Measurements from ENCODE around the gene KLK15.

Gene KLK15

DNA sequence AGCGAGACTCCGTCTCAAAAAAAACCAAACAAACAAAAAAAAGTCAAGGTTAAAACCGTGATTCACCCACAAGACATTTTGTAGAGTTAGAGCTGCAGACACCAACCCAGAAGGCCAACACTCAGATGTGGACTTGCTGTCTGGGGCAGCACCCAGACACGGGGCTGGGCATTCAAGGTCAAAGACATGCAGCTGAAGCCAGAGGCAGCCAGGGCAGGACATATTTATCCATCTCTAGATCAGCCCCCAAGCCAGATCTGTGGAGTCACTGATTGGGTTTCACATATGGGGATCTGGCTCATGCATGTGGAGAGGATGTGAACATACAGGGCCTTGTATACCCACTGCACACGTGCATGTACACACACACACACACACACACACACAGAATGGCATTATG lies 3.6 kb downstream of the KLK15 start:
- Histone ChIP-seq H3K4me1 (ENCODE audit: insufficient read depth, low read length, severe bottlenecking) (no peaks in the 10 kb centered on the region), H3K9ac (ENCODE audit: low read length) (no peak overlapping the region)

DNA sequence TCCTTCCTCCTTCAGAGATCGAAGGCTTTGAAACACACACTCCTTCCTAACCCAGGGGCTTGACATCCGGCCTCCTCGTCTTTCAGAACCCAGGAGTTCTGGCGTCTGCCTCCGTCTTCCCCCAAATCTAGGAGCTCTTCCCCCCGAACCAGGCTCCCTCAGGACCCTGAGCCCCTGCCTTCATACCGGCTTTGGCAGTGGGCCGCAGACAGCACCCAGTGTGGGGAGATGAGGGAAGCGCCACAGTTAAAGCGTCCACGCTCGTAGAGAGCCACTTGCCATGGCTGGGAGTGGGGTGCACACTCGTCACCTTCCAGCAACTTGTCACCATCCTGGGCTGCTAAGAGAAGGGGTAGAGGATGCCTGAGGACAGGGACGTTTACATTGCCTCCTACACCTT lies 5.9 kb downstream of the KLK15 start:
- H3K27me3 ChIP-seq (ENCODE audit: insufficient read depth, low read length) = no peaks in the 10 kb centered on the region
- H3K27ac ChIP-seq (ENCODE audit: low read depth, low read length, poor library complexity, severe bottlenecking) = no peak overlapping the region
- TF ChIP-seq EZH2 (IDR thresholded peaks at IDR 0.05; ENCODE audit: borderline replicate concordance, low read length) (no peak), CTCF (IDR thresholded peaks at IDR 0.05; ENCODE audit: low read length) (no peak)
- H3K79me2 ChIP-seq (ENCODE audit: insufficient read depth, low read length) = no peaks in the 10 kb centered on the region
- H3F3A ChIP-seq (ENCODE audit: insufficient read depth, low read length) = no peaks in the 10 kb centered on the region
- no peaks in the 10 kb centered on the region for H3K36me3 ChIP-seq (ENCODE audit: insufficient read depth, low read length)
- H3K4me1 ChIP-seq (ENCODE audit: insufficient read depth, low read length, severe bottlenecking) = no peaks in the 10 kb centered on the region
- H3K4me2 ChIP-seq (ENCODE audit: low read length) = no peak overlapping the region
- H3K9me2 ChIP-seq (ENCODE audit: low read depth, low read length) = no peaks in the 10 kb centered on the region
- H2AFZ ChIP-seq (ENCODE audit: low read length) = no peak overlapping the region
- H3K9me3 ChIP-seq (ENCODE audit: low read length) = no peaks in the 10 kb centered on the region
- H3K4me3 ChIP-seq (ENCODE audit: low read depth, low read length, poor library complexity, severe bottlenecking) = no peak overlapping the region
- no peaks in the 10 kb centered on the region for H4K20me1 ChIP-seq (ENCODE audit: insufficient read depth, low read length)
- H3K9ac ChIP-seq (ENCODE audit: low read length) = no peak overlapping the region

More for the DNA sequence above, 3.6 kb downstream of the KLK15 start:
- Histone ChIP-seq H2AFZ (ENCODE audit: low read length) (no peak overlapping the region), H3K4me2 (ENCODE audit: low read length) (no peak overlapping the region), H3K9me3 (ENCODE audit: low read length) (no peaks in the 10 kb centered on the region), H3K36me3 (ENCODE audit: insufficient read depth, low read length) (no peaks in the 10 kb centered on the region), H3K4me3 (ENCODE audit: low read depth, low read length, poor library complexity, severe bottlenecking) (no peak overlapping the region), H3K27ac (ENCODE audit: low read depth, low read length, poor library complexity, severe bottlenecking) (no peak overlapping the region), H3K9me2 (ENCODE audit: low read depth, low read length) (no peaks in the 10 kb centered on the region), H4K20me1 (ENCODE audit: insufficient read depth, low read length) (no peaks in the 10 kb centered on the region), H3K27me3 (ENCODE audit: insufficient read depth, low read length) (peaks cover under 1% of the 10 kb centered on the region; the same call in 1 of the 2 replicates), H3F3A (ENCODE audit: insufficient read depth, low read length) (no peaks in the 10 kb centered on the region), H3K79me2 (ENCODE audit: insufficient read depth, low read length) (no peaks in the 10 kb centered on the region)
- TF ChIP-seq EZH2 (IDR thresholded peaks at IDR 0.05; ENCODE audit: borderline replicate concordance, low read length) (no peak), CTCF (IDR thresholded peaks at IDR 0.05; ENCODE audit: low read length) (no peak)

DNA sequence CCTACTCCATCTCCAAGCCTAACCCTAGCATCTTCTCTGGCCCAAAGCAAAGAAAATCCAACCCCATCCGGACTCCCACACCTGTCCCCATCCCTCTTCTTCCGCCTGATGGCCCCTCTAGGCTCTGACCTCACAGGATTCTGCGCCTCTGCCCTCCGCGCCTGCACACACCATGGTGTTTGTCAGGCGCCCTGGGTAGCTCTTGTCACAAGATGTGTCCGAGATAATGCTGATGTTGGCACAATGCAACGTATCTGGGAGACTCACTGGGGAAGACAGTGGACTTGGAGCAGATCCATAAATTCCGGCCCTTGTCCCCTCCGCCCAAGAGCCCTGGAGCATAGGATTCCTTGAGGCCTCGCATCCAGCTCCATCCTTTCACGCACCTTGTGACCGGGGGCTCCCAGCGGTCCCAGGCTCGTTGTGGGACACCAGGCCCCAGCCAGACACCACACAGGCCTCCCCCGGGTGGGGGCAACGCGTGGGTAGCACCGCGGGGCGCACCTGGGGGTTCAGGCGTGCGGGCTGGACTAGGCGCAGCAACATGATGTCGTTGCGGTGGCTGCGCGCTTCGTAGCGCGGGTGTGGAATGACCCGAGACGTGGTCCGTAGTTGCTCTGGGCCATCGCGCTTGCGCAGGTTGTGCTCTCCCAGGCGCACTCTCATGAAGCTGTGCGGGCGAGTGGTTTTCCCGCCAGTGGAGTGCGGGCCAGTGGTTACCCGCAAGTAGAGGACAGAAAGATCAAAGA lies 6.7 kb downstream of the KLK15 start:
- H4K20me1 ChIP-seq (ENCODE audit: insufficient read depth, low read length) = no peaks in the 10 kb centered on the region
- H3K9me2 ChIP-seq (ENCODE audit: low read depth, low read length) = no peaks in the 10 kb centered on the region
- no peaks in the 10 kb centered on the region; the same call in 1 of the 2 replicates for H3K27me3 ChIP-seq (ENCODE audit: insufficient read depth, low read length)
- no peak overlapping the region for H3K27ac ChIP-seq (ENCODE audit: low read depth, low read length, poor library complexity, severe bottlenecking)
- H3K9ac ChIP-seq (ENCODE audit: low read length) = no peak overlapping the region
- no peaks in the 10 kb centered on the region for H3F3A ChIP-seq (ENCODE audit: insufficient read depth, low read length)
- TF ChIP-seq EZH2 (IDR thresholded peaks at IDR 0.05; ENCODE audit: borderline replicate concordance, low read length) (no peak), CTCF (IDR thresholded peaks at IDR 0.05; ENCODE audit: low read length) (no peak)
- no peaks in the 10 kb centered on the region for H3K36me3 ChIP-seq (ENCODE audit: insufficient read depth, low read length)
- no peak overlapping the region for H3K4me3 ChIP-seq (ENCODE audit: low read depth, low read length, poor library complexity, severe bottlenecking)
- H3K9me3 ChIP-seq (ENCODE audit: low read length) = no peaks in the 10 kb centered on the region
- H2AFZ ChIP-seq (ENCODE audit: low read length) = no peak overlapping the region
- H3K4me1 ChIP-seq (ENCODE audit: insufficient read depth, low read length, severe bottlenecking) = no peaks in the 10 kb centered on the region
- no peak overlapping the region for H3K4me2 ChIP-seq (ENCODE audit: low read length)
- no peaks in the 10 kb centered on the region for H3K79me2 ChIP-seq (ENCODE audit: insufficient read depth, low read length)
